ENCODE results near the gene CLCN6. TPM values are rescaled to one million over a fixed set of nuclear protein-coding genes. Genes with fewer than 3 reads are reported as not detected.

CLCN6 gene
- total RNA-seq, 1 donor from 2014 or later, result 42.9 TPM

GRCh38 chr1:11891433-11892186, 85.6 kb downstream of the CLCN6 start:
- no peaks in the 10 kb centered on the region for H3K9me3 Mint-ChIP-seq (ENCODE audit: unreplicated experiment)
- H3K4me1 Mint-ChIP-seq (ENCODE audit: unreplicated experiment), result no peaks in the 10 kb centered on the region
- H3K4me3 Mint-ChIP-seq (ENCODE audit: unreplicated experiment), result no peak overlapping the region
- no peak overlapping the region for H3K27ac Mint-ChIP-seq (ENCODE audit: unreplicated experiment)
- no peaks in the 10 kb centered on the region for H3K27me3 Mint-ChIP-seq (ENCODE audit: unreplicated experiment)
- no peaks in the 10 kb centered on the region for H3K36me3 Mint-ChIP-seq (ENCODE audit: low read depth, unreplicated experiment)
- DNase-seq (ENCODE audit: low spot score), result no peak
- no peak for TF ChIP-seq CTCF (IDR thresholded peaks at IDR 0.05; ENCODE audit: unreplicated experiment)

Other genes starting within 250 kb of the CLCN6 start
- gene FBXO2, start 151.8 kb upstream of the CLCN6 start, total RNA-seq (ENCODE audit: unreplicated experiment), result 1.6 TPM
- gene FBXO44, start 151.3 kb upstream of the CLCN6 start, total RNA-seq (ENCODE audit: unreplicated experiment), result 10.2 TPM
- 1.1 TPM for gene FBXO6, start 142.0 kb upstream of the CLCN6 start, total RNA-seq (ENCODE audit: unreplicated experiment)
- gene MAD2L2, start 125.0 kb upstream of the CLCN6 start, total RNA-seq (ENCODE audit: unreplicated experiment), result 28.0 TPM
- gene DRAXIN, start 114.5 kb upstream of the CLCN6 start, total RNA-seq (ENCODE audit: unreplicated experiment), result 0.46 TPM
- 25.1 TPM for gene AGTRAP, start 70.1 kb upstream of the CLCN6 start, total RNA-seq (ENCODE audit: unreplicated experiment)
- 0.44 TPM for gene C1orf167, start 44.0 kb upstream of the CLCN6 start, total RNA-seq (ENCODE audit: unreplicated experiment)
- 27.2 TPM for gene MTHFR, start 227 bp upstream of the CLCN6 start, total RNA-seq (ENCODE audit: unreplicated experiment)
- not detected for gene NPPA, start 41.6 kb downstream of the CLCN6 start, total RNA-seq (ENCODE audit: unreplicated experiment)
- gene NPPB, start 52.8 kb downstream of the CLCN6 start, total RNA-seq (ENCODE audit: unreplicated experiment), result not detected
- 38.0 TPM for gene KIAA2013, start 120.2 kb downstream of the CLCN6 start, total RNA-seq (ENCODE audit: unreplicated experiment)
- gene PLOD1, start 128.5 kb downstream of the CLCN6 start, total RNA-seq (ENCODE audit: unreplicated experiment), result 173 TPM
- 59.4 TPM for gene MFN2, start 174.3 kb downstream of the CLCN6 start, total RNA-seq (ENCODE audit: unreplicated experiment)
- gene MIIP, start 213.3 kb downstream of the CLCN6 start, total RNA-seq (ENCODE audit: unreplicated experiment), result 49.9 TPM

All from endothelial cell (in vitro differentiated cells).